Liver (tissue), 9 donors: ENCODE data around the gene KCNK7. TPM values are rescaled to one million over a fixed set of nuclear protein-coding genes. Genes with fewer than 3 reads are reported as not detected.

ENCODE experiments used
- DNase-seq: peaks from one replicate; pipeline ENCODE4 v3.0.0-alpha.2; 2017; ENCODE audit warnings: low spot score
- H3K27ac ChIP-seq, 2 donors: one replicate each; pipeline ENCODE4 v1.7.0; 2013; ENCODE audit warnings: inconsistent platforms in 2 of 2, low read length in 2 of 2, control low read depth in 1 of 2, low read depth in 1 of 2, mild to moderate bottlenecking in 1 of 2
- H3K27me3 ChIP-seq, 4 donors: one replicate each; pipeline versions ENCODE4 v1.6.1 to v1.7.0; 2013; ENCODE audit warnings: low read length in 3 of 4, inconsistent platforms in 1 of 4, mild to moderate bottlenecking in 1 of 4, moderate library complexity in 1 of 4; ENCODE audit not compliant: control insufficient read depth in 4 of 4, insufficient read depth in 4 of 4
- H3K36me3 ChIP-seq, 4 donors: one replicate each; pipeline versions ENCODE4 v1.6.1 to v1.7.0; 2013; ENCODE audit warnings: low read length in 3 of 4, mild to moderate bottlenecking in 3 of 4, low read depth in 1 of 4, moderate library complexity in 1 of 4; ENCODE audit not compliant: control insufficient read depth in 4 of 4, insufficient read depth in 3 of 4
- H3K4me1 ChIP-seq, 4 donors: one replicate each; pipeline versions ENCODE4 v1.6.1 to v1.7.0; 2013; ENCODE audit warnings: low read length in 3 of 4, mild to moderate bottlenecking in 3 of 4, moderate library complexity in 1 of 4; ENCODE audit not compliant: control insufficient read depth in 4 of 4, insufficient read depth in 4 of 4
- H3K4me3 ChIP-seq, 3 donors: one replicate each; pipeline versions ENCODE4 v1.6.1 to v1.7.0; 2013; ENCODE audit warnings: low read length in 3 of 3, control low read depth in 1 of 3, low read depth in 1 of 3, mild to moderate bottlenecking in 1 of 3
- H3K9ac ChIP-seq, 2 donors: one replicate each; pipeline ENCODE4 v1.7.0; 2013; ENCODE audit warnings: low read length in 2 of 2, mild to moderate bottlenecking in 2 of 2, moderate library complexity in 2 of 2, control low read depth in 1 of 2, low read depth in 1 of 2
- H3K9me3 ChIP-seq, 4 donors: one replicate each; pipeline versions ENCODE4 v1.6.1 to v1.7.0; 2013; ENCODE audit warnings: low read length in 3 of 4; ENCODE audit not compliant: control insufficient read depth in 4 of 4
- EGR1 ChIP-seq, 2 donors: IDR thresholded peaks; 2 replicates each; pipeline ENCODE4 v1.6.1; 2016 to 2018; ENCODE audit warnings: antibody characterized with exemption in 2 of 2, low read depth in 2 of 2
- FOXA2 ChIP-seq: IDR thresholded peaks from 2 replicates; pipeline ENCODE4 v1.6.1; 2016; ENCODE audit warnings: antibody characterized with exemption
- GABPA ChIP-seq, 2 donors: IDR thresholded peaks in 1 of 2; conservative IDR thresholded peaks in 1 of 2; 2 replicates each; pipeline ENCODE4 v1.6.1; 2016; ENCODE audit warnings: antibody characterized with exemption in 2 of 2, mild to moderate bottlenecking in 1 of 2, moderate library complexity in 1 of 2
- HNF4G ChIP-seq: IDR thresholded peaks from 2 replicates; pipeline ENCODE4 v1.6.1; 2016; ENCODE audit warnings: antibody characterized with exemption
- JUND ChIP-seq, 2 donors: IDR thresholded peaks; 2 replicates each; pipeline ENCODE4 v1.6.1; 2016; ENCODE audit warnings: antibody characterized with exemption in 2 of 2
- RAD21 ChIP-seq, 2 donors: IDR thresholded peaks; 2 replicates each; pipeline ENCODE4 v1.6.1; 2016; ENCODE audit warnings: antibody characterized with exemption in 2 of 2, mild to moderate bottlenecking in 2 of 2
- RXRA ChIP-seq, 2 donors: IDR thresholded peaks; 2 replicates each; pipeline ENCODE4 v1.6.1; 2017 to 2018; ENCODE audit warnings: antibody characterized with exemption in 2 of 2, mild to moderate bottlenecking in 1 of 2
- SP1 ChIP-seq: IDR thresholded peaks from 2 replicates; pipeline ENCODE4 v1.6.1; 2018; ENCODE audit warnings: antibody characterized with exemption, mild to moderate bottlenecking
- TAF1 ChIP-seq: conservative IDR thresholded peaks from 2 replicates; pipeline ENCODE4 v1.6.1; 2016; ENCODE audit warnings: antibody characterized with exemption, mild to moderate bottlenecking
- YY1 ChIP-seq: IDR thresholded peaks from 2 replicates; pipeline ENCODE4 v1.6.1; 2016; ENCODE audit warnings: antibody characterized with exemption, mild to moderate bottlenecking
- WGBS: extraction: QIAGEN DNeasy Blood & Tissue Kit; methylation state at CpG from one replicate; pipeline ENCODE4 v1.1.7; 2013; 5-methylcytosine and 5-hydroxymethylcytosine counted together
- polyA plus RNA-seq, 2 donors: library from polyadenylated mRNA; stranded (reverse) in 1 of 2; unstranded in 1 of 2; fragments of 200-250 nt in 1 of 2; fragments of >200 nt in 1 of 2; fragmentation: Nextera tagmentation in 1 of 2; extraction: Ambion mirVana in 1 of 2; gene quantifications; one replicate each; pipeline versions ENCODE4 v1.2.1 to v1.2.3, GENCODE V29; 2013 to 2015
- total RNA-seq, 2 donors: library from RNA; depleted of rRNA; stranded (reverse); fragments of >200 nt; gene quantifications; one replicate each; pipeline ENCODE4 v1.2.3, GENCODE V29; 2014
- TF ChIP-seq, protein P1 (sequence below): IDR thresholded peaks from 2 replicates; pipeline ENCODE4 v1.6.1; 2016; ENCODE audit warnings: antibody characterized with exemption
- TF ChIP-seq, protein P2 (sequence below): IDR thresholded peaks from 2 replicates; pipeline ENCODE4 v1.6.1; 2016; ENCODE audit warnings: antibody characterized with exemption, mild to moderate bottlenecking
- TF ChIP-seq, protein P3 (sequence below): fragments of 150-350 bp; IDR thresholded peaks from 2 replicates; pipeline ENCODE4 v1.5.1; 2017; ENCODE audit warnings: improper control_type of control experiment, low read depth, low read length; ENCODE audit not compliant: missing input control
- donor health status: healthy.
- donor health status: healthy.
- donor health status: healthy.
- donor health status: healthy.
- donor health status: healthy.

KCNK7 gene
- total and polyA plus RNA-seq, 4 donors: 0.14 to 0.32 (median 0.24) TPM

DNA sequence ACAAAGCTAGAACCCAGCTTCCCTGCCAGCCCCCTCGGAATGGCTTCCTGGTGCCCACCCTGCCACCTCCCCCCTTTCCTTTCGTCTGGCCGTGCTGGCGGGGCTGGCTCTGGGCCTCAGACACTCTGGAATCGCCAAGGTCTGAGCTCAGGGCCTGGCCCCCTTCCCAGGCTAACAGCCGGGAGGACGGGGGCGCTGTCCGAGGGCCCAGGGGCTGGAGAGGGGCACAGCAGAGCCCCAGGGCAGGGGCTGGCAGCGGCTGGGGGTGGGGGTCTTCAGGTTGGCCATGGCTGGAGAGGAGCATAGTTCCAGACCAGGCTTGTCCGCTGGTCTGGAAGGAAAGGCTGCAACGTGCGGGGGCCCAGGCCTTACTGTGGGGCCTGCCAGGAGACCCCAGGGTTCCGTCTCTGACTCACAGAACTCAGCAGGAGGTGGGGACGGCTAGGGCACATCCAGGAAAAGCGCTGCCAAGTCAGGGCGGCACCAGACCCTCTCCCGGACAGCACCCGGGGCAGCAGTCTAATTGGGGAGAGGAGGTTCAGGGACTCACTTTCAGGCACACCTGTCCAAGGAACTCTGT, 36.6 kb downstream of the KCNK7 start:
- H3K4me3 ChIP-seq: no peak overlapping the region
- H3K9ac ChIP-seq: peak overlapping the region in 1 of 2 donors; percentile 62
- peaks cover 0 to under 1% (median 0%) of the 10 kb centered on the region in 4 donors for H3K36me3 ChIP-seq
- H3K27me3 ChIP-seq: no peaks in the 10 kb centered on the region
- 52% methylated on average over 19 of the region's 19 CpGs for WGBS
- TF ChIP-seq GABPA (IDR thresholded peaks at IDR 0.05 in 1 of 2, conservative IDR thresholded peaks at IDR 0.05 in 1 of 2) (no peak), SP1 (no peak), RXRA (IDR thresholded peaks at IDR 0.05) (peak in 1 of 2 donors; percentile 2), YY1 (no peak)
- TF ChIP-seq, protein P1, sequence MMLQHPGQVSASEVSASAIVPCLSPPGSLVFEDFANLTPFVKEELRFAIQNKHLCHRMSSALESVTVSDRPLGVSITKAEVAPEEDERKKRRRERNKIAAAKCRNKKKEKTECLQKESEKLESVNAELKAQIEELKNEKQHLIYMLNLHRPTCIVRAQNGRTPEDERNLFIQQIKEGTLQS: no peak
- peak overlapping the region; percentile 8 to 77 for H3K27ac ChIP-seq
- H3K9me3 ChIP-seq: no peaks in the 10 kb centered on the region
- H3K4me1 ChIP-seq: peaks cover 10 to 39% (median 17%) of the 10 kb centered on the region in 4 donors
- no peak for DNase-seq

DNA sequence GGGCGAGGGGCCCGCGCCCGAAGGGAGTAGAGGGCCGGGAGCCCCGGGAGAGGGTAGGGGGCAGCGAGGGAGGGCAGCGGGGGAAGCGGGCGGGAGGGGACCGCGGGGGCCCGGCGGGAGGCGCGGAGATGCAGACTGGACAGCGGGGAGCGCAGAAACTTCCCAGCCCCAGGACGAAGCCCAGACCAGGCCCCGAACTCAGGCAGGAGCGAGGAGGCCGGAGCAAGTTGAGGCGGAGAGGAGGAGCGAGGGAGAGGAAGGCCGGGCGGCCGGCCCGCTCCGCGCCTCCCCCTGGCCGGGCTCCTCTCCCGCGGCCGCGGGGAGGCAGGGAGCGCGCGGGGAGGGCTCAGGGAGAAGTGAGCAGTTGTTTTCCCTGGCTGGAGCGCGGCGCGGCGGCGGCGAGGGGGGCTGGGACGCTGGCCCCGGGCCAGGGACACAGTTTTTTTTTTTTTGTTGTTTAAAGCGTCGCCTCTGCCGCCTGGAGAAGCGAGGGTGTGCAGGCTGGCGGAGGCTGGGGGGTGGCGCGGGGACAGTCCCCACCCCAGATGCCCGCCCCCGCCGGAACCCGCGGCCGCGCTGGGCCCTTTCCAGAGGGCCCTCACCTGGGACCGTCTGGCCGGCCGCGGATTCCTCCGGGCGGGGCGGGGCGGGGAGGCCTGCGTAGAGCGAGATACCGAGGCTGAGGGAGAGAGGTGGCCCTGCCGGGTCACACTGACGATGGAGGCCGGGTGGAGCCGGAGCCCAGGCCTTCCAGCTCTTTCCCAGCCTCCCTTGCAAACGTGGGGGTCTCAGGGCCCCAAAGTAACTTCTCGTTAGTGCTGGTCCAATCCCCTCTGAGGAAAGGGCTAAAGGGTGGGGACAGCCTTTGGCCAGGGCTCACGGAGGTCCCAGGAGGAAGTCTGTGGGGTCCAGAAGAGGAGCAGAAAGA, 37.3 kb downstream of the KCNK7 start, which contains the start of gene LTBP3:
Gene LTBP3, minus strand, starts transcription at position 358 of the 928 bp plus-strand sequence. CDS start 400 bp downstream, outside the sequence.
- peak within 1 kb of the TSS in 1 of 2 donors; percentile 62 for H3K9ac ChIP-seq
- under 1% methylated on average over 79 of the region's 79 CpGs for WGBS
- no peak for TF ChIP-seq FOXA2
- TF ChIP-seq, protein P2, sequence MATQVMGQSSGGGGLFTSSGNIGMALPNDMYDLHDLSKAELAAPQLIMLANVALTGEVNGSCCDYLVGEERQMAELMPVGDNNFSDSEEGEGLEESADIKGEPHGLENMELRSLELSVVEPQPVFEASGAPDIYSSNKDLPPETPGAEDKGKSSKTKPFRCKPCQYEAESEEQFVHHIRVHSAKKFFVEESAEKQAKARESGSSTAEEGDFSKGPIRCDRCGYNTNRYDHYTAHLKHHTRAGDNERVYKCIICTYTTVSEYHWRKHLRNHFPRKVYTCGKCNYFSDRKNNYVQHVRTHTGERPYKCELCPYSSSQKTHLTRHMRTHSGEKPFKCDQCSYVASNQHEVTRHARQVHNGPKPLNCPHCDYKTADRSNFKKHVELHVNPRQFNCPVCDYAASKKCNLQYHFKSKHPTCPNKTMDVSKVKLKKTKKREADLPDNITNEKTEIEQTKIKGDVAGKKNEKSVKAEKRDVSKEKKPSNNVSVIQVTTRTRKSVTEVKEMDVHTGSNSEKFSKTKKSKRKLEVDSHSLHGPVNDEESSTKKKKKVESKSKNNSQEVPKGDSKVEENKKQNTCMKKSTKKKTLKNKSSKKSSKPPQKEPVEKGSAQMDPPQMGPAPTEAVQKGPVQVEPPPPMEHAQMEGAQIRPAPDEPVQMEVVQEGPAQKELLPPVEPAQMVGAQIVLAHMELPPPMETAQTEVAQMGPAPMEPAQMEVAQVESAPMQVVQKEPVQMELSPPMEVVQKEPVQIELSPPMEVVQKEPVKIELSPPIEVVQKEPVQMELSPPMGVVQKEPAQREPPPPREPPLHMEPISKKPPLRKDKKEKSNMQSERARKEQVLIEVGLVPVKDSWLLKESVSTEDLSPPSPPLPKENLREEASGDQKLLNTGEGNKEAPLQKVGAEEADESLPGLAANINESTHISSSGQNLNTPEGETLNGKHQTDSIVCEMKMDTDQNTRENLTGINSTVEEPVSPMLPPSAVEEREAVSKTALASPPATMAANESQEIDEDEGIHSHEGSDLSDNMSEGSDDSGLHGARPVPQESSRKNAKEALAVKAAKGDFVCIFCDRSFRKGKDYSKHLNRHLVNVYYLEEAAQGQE: no peak
- no peak for TF ChIP-seq TAF1
- peak; percentile 8 for TF ChIP-seq SP1
- peak in 1 of 2 donors; percentile 2 for TF ChIP-seq RXRA (IDR thresholded peaks at IDR 0.05)
- peak within 1 kb of the TSS in 2 of 3 donors; percentile 28 to 67 for H3K4me3 ChIP-seq
- peaks cover 0 to 4% (median 0%) of the 10 kb centered on the region in 4 donors for H3K36me3 ChIP-seq
- H3K4me1 ChIP-seq: peaks cover 10 to 39% (median 17%) of the 10 kb centered on the region in 4 donors
- peak within 1 kb of the TSS; percentile 54 to 77 for H3K27ac ChIP-seq
- peak; percentile 85 for DNase-seq
- no peaks in the 10 kb centered on the region for H3K27me3 ChIP-seq
- no peaks in the 10 kb centered on the region for H3K9me3 ChIP-seq

DNA sequence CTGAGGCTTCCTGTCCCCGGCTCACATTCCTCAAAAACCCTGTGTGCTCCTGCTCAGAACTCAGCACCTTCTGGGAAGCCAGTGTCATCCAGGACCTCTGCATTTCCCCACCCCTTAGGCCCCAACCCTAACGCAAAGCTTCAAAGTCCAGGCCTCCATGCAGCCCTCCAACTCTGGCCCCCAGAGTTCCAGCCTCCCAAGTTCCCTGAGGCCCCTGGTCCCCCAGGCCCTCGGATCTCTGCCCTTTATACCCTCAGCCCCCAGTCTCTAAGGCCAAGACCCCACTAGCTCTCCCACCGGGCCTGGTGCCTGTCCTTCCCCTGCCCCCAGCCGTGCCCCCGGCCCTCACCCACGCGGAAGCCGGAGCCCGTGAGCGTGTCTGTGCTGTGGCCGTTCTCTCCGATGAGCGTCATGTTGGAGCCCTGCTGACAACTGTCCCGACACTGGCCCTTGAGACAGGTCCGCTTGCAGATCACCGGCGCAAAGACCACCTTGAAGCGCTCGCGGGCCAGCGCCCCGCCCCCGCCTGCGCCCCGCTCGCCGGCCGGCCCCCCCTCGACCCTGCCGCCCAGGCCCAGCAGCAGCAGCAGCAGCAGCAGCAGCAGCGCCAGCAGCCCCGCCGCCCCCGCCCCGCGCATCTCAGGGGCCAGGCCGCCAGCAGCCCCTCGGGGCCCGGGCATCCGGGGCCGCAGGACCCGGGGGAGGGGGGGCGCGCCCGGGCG, 38.2 kb downstream of the KCNK7 start:
- H3K27me3 ChIP-seq: no peaks in the 10 kb centered on the region
- no peak for DNase-seq
- no peaks in the 10 kb centered on the region for H3K9me3 ChIP-seq
- peaks cover 11 to 45% (median 19%) of the 10 kb centered on the region in 4 donors for H3K4me1 ChIP-seq
- TF ChIP-seq FOXA2 (no peak), HNF4G (no peak), RAD21 (IDR thresholded peaks at IDR 0.05) (no peak), JUND (IDR thresholded peaks at IDR 0.05) (no peak), SP1 (no peak), EGR1 (IDR thresholded peaks at IDR 0.05; ENCODE audit: low read depth in 2 of 2) (no peak)
- TF ChIP-seq, protein P2: no peak
- TF ChIP-seq, protein P3, sequence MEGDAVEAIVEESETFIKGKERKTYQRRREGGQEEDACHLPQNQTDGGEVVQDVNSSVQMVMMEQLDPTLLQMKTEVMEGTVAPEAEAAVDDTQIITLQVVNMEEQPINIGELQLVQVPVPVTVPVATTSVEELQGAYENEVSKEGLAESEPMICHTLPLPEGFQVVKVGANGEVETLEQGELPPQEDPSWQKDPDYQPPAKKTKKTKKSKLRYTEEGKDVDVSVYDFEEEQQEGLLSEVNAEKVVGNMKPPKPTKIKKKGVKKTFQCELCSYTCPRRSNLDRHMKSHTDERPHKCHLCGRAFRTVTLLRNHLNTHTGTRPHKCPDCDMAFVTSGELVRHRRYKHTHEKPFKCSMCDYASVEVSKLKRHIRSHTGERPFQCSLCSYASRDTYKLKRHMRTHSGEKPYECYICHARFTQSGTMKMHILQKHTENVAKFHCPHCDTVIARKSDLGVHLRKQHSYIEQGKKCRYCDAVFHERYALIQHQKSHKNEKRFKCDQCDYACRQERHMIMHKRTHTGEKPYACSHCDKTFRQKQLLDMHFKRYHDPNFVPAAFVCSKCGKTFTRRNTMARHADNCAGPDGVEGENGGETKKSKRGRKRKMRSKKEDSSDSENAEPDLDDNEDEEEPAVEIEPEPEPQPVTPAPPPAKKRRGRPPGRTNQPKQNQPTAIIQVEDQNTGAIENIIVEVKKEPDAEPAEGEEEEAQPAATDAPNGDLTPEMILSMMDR: no peak
- WGBS: 7% methylated on average over 47 of the region's 47 CpGs
- peak overlapping the region in 1 of 3 donors; percentile 67 for H3K4me3 ChIP-seq
- H3K9ac ChIP-seq: peak overlapping the region in 1 of 2 donors; percentile 34
- H3K27ac ChIP-seq: peak overlapping the region; percentile 54 to 77
- H3K36me3 ChIP-seq: peaks cover 0 to 4% (median 0%) of the 10 kb centered on the region in 4 donors
